ENCODE results near the gene CUL9. TPM values are rescaled to one million over a fixed set of nuclear protein-coding genes. Genes with fewer than 3 reads are reported as not detected.

Gene CUL9
- total RNA-seq, 1 donor from 2014 or later: 57.0 TPM

- TF ChIP-seq CTCF (IDR thresholded peaks at IDR 0.05; ENCODE audit: unreplicated experiment): no peak
- no peak for DNase-seq (ENCODE audit: low spot score, unreplicated experiment)
- no peak overlapping the region for H3K27ac Mint-ChIP-seq
- H3K4me1 Mint-ChIP-seq (ENCODE audit: low read depth): no peaks in the 10 kb centered on the region
- no peaks in the 10 kb centered on the region for H3K27me3 Mint-ChIP-seq
- peaks cover 17% of the 10 kb centered on the region for H3K36me3 Mint-ChIP-seq (ENCODE audit: insufficient read depth)
- H3K4me3 Mint-ChIP-seq (ENCODE audit: low read depth): no peak overlapping the region
- no peaks in the 10 kb centered on the region for H3K9me3 Mint-ChIP-seq (ENCODE audit: low read depth)
These were observed 38.5 kb downstream of the CUL9 start for GRCh38 chr6:43220439-43220951.

- no peaks in the 10 kb centered on the region for H3K9me3 Mint-ChIP-seq (ENCODE audit: low read depth)
- DNase-seq (ENCODE audit: low spot score, unreplicated experiment): no peak
- no peak overlapping the region for H3K4me3 Mint-ChIP-seq (ENCODE audit: low read depth)
- TF ChIP-seq CTCF (IDR thresholded peaks at IDR 0.05; ENCODE audit: unreplicated experiment): no peak
- H3K27me3 Mint-ChIP-seq: no peaks in the 10 kb centered on the region
- H3K27ac Mint-ChIP-seq: no peak overlapping the region
- H3K4me1 Mint-ChIP-seq (ENCODE audit: low read depth): no peaks in the 10 kb centered on the region
- H3K36me3 Mint-ChIP-seq (ENCODE audit: insufficient read depth): peaks cover 17% of the 10 kb centered on the region
These were observed 39.3 kb downstream of the CUL9 start for GRCh38 chr6:43221046-43221972.

GRCh38 chr6:43222418-43223059 is 40.5 kb downstream of the CUL9 start:
- H3K27me3 Mint-ChIP-seq: no peaks in the 10 kb centered on the region
- H3K27ac Mint-ChIP-seq: no peak overlapping the region
- peaks cover 12% of the 10 kb centered on the region for H3K36me3 Mint-ChIP-seq (ENCODE audit: insufficient read depth)
- no peak overlapping the region for H3K4me3 Mint-ChIP-seq (ENCODE audit: low read depth)
- no peaks in the 10 kb centered on the region for H3K4me1 Mint-ChIP-seq (ENCODE audit: low read depth)
- no peak for TF ChIP-seq CTCF (IDR thresholded peaks at IDR 0.05; ENCODE audit: unreplicated experiment)
- DNase-seq (ENCODE audit: low spot score, unreplicated experiment): no peak
- no peaks in the 10 kb centered on the region for H3K9me3 Mint-ChIP-seq (ENCODE audit: low read depth)

GRCh38 chr6:43223175-43223574 is 41.2 kb downstream of the CUL9 start:
- no peak for TF ChIP-seq CTCF (IDR thresholded peaks at IDR 0.05; ENCODE audit: unreplicated experiment)
- Mint-ChIP-seq H3K27ac (no peak overlapping the region), H3K9me3 (ENCODE audit: low read depth) (no peaks in the 10 kb centered on the region), H3K27me3 (no peaks in the 10 kb centered on the region), H3K4me3 (ENCODE audit: low read depth) (no peak overlapping the region), H3K4me1 (ENCODE audit: low read depth) (no peaks in the 10 kb centered on the region), H3K36me3 (ENCODE audit: insufficient read depth) (peaks cover 10% of the 10 kb centered on the region)
- no peak for DNase-seq (ENCODE audit: low spot score, unreplicated experiment)

GRCh38 chr6:43226192-43226851 is 44.3 kb downstream of the CUL9 start:
- H3K9me3 Mint-ChIP-seq (ENCODE audit: low read depth): no peaks in the 10 kb centered on the region
- DNase-seq (ENCODE audit: low spot score, unreplicated experiment): no peak
- H3K4me1 Mint-ChIP-seq (ENCODE audit: low read depth): no peaks in the 10 kb centered on the region
- no peak overlapping the region for H3K4me3 Mint-ChIP-seq (ENCODE audit: low read depth)
- TF ChIP-seq CTCF (IDR thresholded peaks at IDR 0.05; ENCODE audit: unreplicated experiment): no peak
- H3K27ac Mint-ChIP-seq: no peak overlapping the region
- H3K36me3 Mint-ChIP-seq (ENCODE audit: insufficient read depth): peaks cover 6% of the 10 kb centered on the region
- peaks cover 11% of the 10 kb centered on the region for H3K27me3 Mint-ChIP-seq

All from progenitor cell of endocrine pancreas (in vitro differentiated cells).